PFSK-1 (cell line): ENCODE data around the gene OST4.

Experiments
- FOXP2 ChIP-seq: optimal IDR thresholded peaks from 2 replicates; pipeline ENCODE3; 2011; ENCODE audit warnings: borderline replicate concordance, control low read depth, inconsistent platforms; ENCODE audit not compliant: insufficient read depth; ENCODE audit errors: extremely low read length, extremely low read depth
- POLR2AphosphoS5 ChIP-seq: IDR thresholded peaks from 2 replicates; pipeline ENCODE4 v1.6.1; 2012; ENCODE audit warnings: low read depth, mild to moderate bottlenecking, control low read depth, low read length, moderate library complexity
- REST ChIP-seq, 2 experiments: IDR thresholded peaks; 2 replicates each; pipeline versions ENCODE4 v1.6.1 to v1.8.0; 2011 to 2012; ENCODE audit warnings: low read depth in 2 of 2, low read length in 2 of 2, control low read depth in 1 of 2, inconsistent platforms in 1 of 2, mild to moderate bottlenecking in 1 of 2, moderate library complexity in 1 of 2; ENCODE audit not compliant: insufficient read depth in 1 of 2
- SIN3A ChIP-seq: IDR thresholded peaks from 2 replicates; pipeline ENCODE4 v1.6.1; 2012; ENCODE audit warnings: mild to moderate bottlenecking, low read length, moderate library complexity, borderline replicate concordance; ENCODE audit not compliant: insufficient read depth
- TAF1 ChIP-seq: IDR thresholded peaks from 2 replicates; pipeline ENCODE4 v1.6.1; 2012; ENCODE audit warnings: low read length, control low read depth, borderline replicate concordance; ENCODE audit not compliant: insufficient read depth

OST4 gene

GRCh38 chr2:27099334-27099955, 28.0 kb upstream of the OST4 start:
- no peak for TF ChIP-seq REST (IDR thresholded peaks at IDR 0.05; ENCODE audit: insufficient read depth in 1 of 2, low read depth in 2 of 2, low read length in 2 of 2)
- TF ChIP-seq POLR2AphosphoS5: no peak
- TF ChIP-seq TAF1: no peak
- no peak for TF ChIP-seq FOXP2
- no peak for TF ChIP-seq SIN3A

- TF ChIP-seq FOXP2: no peak
Measured at GRCh38 chr2:27097341-27097740, 25.9 kb upstream of the OST4 start.

GRCh38 chr2:27096748-27097297, 25.4 kb upstream of the OST4 start:
- TF ChIP-seq TAF1 (no peak), SIN3A (no peak), REST (IDR thresholded peaks at IDR 0.05; ENCODE audit: insufficient read depth in 1 of 2, low read depth in 2 of 2, low read length in 2 of 2) (no peak), FOXP2 (no peak)

- TF ChIP-seq SIN3A: no peak
- TF ChIP-seq FOXP2: peak; percentile 9
- TF ChIP-seq POLR2AphosphoS5: peak; percentile 72
Measured at GRCh38 chr2:27095745-27096651, 24.5 kb upstream of the OST4 start.

GRCh38 chr2:27095427-27095744, 23.9 kb upstream of the OST4 start:
- TF ChIP-seq TAF1 (no peak), SIN3A (no peak), POLR2AphosphoS5 (no peak), REST (IDR thresholded peaks at IDR 0.05; ENCODE audit: insufficient read depth in 1 of 2, low read depth in 2 of 2, low read length in 2 of 2) (no peak), FOXP2 (no peak)
